SW480 (cell line): ENCODE data around the gene NDUFA3.
"Not testable (repeated sequence)": the region's sequence is repeated elsewhere in the genome, so short reads cannot be mapped to it uniquely, and the experiment has no call there.

Experiments
- DNase-seq: peaks from one replicate; pipeline ENCODE4 v3.0.0-alpha.2; 2016; ENCODE audit warnings: low spot score

NDUFA3 gene

GRCh38 chr19:54102421-54103169 lies at the start of gene NDUFA3:
TSS of gene NDUFA3 (plus strand) at chr19:54102855. CDS start at chr19:54102879, 24 bp downstream.
- peak; percentile 99 for DNase-seq

DNA sequence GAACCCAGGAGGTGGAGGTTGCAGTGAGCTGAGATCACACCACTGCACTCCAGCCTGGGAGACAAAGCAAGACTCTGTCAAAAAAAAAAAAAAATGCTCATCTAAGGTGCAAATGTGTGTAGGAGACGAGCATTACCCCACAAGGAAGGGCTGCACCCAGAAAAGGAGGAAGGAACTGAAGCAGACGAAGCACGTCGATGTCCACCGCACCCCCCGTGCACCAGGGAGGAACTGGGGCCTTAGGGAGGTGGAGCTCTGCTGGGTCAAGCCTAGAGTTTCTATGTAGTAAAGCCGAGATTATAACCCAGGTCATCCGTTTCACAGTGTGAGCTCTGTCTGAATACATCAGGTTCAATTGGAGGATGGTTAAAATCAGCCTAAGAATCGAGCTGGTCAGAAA lies 40.0 kb upstream of the NDUFA3 start:
- no peak for DNase-seq

DNA sequence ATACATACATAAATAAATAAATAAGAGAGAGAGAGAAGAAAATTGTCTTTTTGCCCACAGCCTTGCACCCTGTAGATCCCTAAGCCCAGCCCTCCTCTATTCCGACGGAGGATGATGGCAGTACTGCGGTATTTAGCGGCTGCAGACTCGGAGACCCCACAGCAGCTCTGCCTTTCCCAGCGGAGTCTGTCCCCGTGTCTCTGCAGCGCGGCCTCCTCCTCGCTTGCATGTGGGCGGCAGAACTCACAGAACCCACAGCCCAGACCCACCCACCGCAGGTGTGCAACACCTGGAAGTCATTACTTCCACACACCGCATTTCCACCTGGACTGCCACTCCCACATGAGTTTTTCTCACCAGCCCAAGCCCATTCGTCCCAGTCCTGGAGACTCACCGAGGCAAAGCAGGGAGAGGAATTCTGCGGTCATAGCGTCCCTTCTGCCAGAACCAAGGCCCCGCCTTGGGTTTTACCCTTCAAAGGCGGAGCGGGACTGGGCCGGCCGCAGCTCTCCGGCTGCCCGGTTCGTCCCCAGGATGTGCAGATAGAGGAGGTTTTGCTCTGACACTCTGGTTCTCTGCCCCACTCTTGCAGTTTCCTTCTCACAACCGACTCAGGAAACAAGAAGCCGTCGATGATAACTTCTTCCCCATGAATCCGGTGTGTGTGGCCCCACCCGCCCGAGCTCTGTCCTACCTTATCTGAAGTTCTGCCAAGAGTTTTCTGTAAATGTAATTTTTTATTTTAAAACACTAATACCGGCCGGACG lies 39.1 kb upstream of the NDUFA3 start, which contains the start of gene VSTM1:
Gene VSTM1, minus strand, starts transcription at position 548 of the 767 bp plus-strand sequence. Its CDS starts 120 bp downstream, at position 428.
- DNase-seq = peak; percentile 90

GRCh38 chr19:54069470-54069869 lies 33.2 kb upstream of the NDUFA3 start:
- DNase-seq = no peak

DNA sequence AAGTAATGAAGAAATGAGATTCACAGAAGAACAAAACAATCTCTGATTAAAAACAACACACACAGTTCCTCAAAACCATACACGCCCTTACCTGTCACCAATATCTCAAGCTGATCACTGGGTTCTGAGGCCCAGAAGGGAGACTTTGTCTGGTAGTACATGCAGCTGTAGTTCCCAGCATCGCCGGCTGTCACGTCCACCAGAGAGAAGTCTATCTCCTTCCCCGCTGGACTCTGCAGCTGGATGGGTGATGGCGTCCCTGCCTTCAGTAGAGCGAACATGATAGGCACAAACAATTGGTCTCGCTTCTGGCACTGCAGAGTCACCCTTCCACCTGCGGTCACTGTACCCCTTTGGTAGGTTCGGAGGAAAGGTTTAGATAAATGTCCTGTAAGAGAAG lies 28.8 kb upstream of the NDUFA3 start:
- DNase-seq = no peak

GRCh38 chr19:54074851-54075250 lies 27.8 kb upstream of the NDUFA3 start:
- DNase-seq = no peak

DNA sequence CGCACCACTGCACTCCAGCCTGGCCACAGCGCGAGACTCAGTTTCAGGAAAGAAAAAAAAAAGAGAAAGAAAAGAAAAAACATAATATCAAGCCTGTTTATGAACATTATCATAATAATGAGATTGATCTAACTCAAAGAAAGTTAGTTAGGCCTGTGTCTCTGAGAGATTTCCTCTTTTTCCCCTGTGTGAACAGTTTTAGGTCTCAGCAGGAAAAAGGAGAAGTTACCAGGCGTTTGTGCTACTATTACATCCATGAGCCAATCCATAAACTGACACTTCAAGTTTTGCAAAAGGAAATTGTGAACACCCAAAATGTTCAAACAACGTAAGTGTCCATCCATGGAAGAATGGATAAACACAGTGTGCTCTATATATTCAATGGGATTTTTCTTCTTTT lies 25.3 kb upstream of the NDUFA3 start:
- no peak for DNase-seq

DNA sequence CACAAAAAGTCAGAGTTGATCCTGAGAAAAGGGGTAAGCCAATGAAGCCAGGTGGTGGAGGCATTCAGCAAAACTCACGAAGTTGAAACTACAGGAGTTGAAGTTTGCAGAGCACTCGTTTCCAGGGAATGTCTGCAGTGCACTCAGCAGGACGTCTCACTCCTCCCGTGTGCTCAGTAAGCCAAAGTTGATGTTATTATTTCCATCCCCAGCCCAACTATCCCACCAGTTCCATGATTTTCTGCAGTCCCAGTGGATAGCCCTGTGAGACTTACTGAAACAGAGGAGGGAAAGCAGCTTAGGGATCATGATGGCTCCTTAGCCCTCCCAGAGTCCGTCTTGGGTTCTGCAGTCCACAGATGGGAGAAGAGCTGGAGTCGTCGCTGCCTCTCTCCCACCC lies 21.6 kb upstream of the NDUFA3 start, which contains the start of gene TARM1:
Gene TARM1, minus strand, starts transcription at position 334 of the 400 bp plus-strand sequence. Its CDS starts 25 bp downstream, at position 309.
- no peak for DNase-seq

GRCh38 chr19:54084410-54084809 lies 18.2 kb upstream of the NDUFA3 start:
- DNase-seq = no peak

DNA sequence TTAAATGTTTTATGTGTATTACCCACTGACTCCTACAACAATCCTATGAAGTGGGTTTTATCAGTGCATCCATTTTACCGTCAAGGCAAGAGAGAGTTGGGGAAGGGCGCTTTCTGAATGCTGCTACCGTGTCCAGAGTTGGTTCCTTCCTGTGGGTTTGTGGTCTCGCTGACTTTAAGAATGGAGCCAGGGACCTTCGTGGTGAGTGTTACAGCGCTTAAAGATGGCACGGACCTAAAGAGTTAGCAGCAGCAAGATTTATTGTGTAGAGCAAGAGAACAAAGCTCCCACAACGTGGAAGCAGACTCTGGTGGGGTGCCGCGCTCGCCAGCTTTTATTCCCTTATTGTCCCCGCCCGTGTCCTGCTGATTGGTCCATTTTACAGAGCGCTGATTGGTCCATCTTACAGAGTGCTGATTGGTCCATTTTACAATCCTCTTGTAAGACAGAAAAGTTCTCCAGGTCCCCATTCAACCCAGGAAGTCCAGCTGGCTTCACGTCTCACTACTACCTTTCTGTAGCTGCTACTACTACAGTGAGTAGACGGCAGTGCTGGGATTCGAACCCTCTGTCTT lies 8.1 kb upstream of the NDUFA3 start:
- no peak for DNase-seq

DNA sequence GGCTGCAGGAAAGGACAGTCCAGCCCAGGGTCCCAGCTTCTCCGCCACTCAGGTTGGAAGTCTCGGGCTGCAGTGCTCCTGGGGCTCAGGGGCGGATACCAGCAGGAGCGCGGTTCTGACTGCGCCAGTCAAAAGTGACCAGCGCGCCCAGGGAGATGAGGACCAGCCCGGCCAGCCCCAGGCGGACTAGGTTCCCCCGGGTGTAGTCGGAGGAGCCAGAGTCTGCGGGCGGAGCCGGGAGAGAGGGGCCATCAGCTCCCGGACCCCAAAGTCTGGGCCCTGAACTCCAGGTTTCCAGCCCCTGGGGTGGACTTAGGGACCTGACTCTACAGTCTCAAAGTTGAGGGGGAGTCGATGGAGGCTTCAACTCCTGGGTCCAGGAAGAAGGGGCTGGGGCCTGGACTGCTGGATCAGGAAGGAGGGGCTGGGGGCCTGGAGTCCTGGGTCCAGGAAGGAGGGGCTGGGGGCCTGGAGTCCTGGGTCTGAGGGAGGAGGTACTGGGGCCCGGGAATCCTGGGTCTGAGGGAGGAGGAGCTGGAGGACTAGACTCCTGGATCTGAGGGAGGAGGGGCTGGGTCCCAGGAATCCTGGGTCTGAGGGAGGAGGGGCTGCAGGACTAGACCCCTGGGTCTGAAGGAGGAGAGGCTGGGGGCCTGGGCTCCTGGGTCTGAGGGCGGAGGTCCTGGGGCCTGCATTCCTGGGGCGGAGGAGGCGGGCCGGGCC lies 7.4 kb upstream of the NDUFA3 start:
- no peak for DNase-seq

DNA sequence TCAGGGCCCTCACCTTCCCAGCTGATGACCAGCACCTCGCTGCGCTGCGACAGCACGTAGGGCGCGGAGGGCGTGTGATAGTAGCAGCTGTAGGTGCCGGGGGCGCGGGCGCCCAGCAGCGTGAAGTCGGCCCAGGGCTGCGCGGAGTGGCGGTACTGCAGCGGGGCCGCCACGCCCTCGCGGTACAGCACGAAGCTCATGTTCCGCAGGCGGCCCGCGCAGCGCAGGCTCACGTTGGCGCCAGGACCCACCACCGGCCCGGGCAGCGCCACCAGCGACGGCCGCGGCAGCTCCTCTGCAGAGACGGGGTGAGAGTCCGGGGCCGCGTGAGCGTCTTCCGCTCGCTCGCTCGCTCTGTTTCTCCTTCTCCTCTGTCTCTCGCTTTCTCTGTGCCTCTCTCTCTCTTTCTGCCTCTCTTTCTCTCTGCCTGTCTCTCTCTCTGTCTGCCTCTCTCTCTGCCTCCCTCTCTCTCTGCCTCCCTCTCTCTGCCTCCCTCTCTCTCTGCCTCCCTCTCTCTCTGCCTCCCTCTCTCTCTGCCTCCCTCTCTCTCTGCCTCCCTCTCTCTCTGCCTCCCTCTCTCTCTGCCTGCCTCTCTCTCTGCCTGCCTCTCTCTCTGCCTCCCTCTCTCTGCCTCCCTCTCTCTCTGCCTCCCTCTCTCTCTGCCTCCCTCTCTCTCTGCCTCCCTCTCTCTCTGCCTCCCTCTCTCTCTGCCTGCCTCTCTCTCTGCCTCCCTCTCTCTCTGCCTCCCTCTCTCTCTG lies 6.6 kb upstream of the NDUFA3 start:
- peak; percentile 69 for DNase-seq

GRCh38 chr19:54096617-54097106 lies 6.0 kb upstream of the NDUFA3 start:
- no peak for DNase-seq

DNA sequence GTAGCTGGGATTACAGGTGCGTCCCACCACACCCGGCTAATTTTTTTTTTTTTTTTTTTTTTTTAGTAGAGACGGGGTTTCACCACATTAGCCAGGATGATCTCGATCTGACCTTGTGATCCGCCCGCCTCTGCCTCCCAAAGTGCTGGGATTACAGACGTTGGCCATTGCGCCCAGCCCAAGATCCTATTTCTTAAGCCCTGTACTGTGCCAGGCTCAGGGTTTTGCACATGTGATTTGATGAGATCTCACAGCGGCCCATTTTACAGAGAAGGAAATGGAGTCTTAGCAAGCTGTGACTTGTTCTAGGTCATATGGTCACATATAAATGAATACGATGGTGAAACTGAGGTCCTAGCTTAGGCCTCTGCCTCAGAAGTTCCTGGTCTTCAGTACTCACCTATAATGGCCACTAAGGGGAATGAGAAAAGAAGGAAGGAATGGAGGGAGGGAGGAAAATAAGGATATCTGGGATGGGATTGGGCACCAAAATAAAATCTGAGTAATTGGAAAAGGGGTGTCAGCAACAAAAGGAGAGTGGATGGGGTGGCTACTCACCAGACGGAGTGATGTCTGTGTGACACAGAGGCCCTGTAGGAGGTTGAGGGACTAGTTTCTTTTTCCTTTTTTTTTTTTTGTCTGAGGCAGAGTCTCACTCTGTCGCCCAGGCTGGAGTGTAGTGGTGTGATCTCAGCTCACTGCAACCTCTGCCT lies 3.3 kb upstream of the NDUFA3 start:
- no peak for DNase-seq

DNA sequence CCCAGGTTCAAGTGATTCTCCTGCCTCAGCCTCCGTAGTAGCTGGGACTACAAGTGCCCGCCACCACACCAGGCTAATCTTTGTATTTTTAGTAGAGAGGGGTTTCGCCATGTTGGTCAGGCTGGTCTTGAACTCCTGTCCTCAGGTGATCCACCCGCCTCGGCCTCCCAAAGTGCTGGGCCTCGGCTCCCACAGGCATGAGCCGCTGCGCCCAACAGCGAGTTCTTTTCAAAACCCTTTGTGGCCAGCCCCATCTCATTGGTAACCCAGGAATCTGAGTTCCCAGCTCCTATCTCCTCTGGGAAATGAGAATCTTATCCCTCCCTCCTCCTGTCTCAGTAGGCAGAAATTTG lies 2.8 kb upstream of the NDUFA3 start:
- not testable (repeated sequence) for DNase-seq

DNA sequence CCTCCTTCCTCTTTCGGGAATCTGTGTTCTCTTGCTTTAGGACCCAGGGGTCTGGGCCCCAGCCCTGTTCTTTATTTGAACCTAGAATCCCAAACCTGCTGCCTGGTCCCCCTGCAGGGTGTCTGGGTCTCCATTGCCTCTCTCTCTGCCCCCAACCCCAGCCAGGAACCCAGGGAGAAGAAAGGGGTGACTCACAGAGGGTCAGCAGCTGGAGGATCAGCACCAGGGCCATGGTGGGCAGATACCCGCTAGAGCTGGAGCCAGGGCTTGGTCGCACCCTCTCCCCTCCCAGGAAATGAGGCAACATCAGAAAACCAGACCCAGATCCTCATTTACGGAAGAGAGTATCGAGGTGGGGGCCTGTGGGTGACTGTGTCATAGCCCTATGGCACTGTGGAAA lies 2.1 kb upstream of the NDUFA3 start, which contains the start of gene OSCAR:
Gene OSCAR, minus strand, starts transcription at position 243 of the 400 bp plus-strand sequence. Its CDS starts 11 bp downstream, at position 232.
- DNase-seq = peak; percentile 31

DNA sequence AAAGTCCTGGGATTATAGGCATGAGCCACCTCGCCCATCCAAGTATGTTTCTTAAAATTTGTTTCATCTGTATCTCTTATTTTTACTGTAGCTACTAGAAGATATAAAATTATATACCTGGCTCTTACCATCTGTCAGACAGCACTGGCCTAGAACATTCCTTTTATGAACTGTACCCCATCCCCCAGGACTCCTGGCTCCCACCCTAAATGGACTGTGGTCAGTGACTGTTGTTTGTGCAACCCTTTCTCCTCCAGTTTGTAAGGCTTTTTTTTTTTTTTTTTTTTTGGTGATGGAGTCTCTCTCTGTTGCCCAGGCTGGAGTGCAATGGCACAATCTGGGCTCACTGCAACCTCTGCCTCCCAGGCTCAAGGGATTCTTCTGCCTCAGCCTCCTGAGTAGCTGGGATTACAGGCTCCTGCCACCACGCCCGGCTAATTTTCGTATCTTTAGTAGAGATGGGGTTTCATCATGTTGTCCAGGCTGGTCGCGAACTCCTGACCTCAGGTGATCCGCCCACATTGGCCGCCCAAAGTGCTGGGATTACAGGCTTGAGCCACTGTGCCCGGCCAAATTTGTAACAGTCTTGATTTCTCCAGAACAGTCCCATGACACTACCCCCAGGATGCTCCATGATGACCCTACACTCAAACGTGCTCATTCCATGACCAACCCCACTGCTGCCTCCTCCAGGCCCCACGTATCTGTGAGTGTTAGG lies 2.5 kb downstream of the NDUFA3 start:
- no peak for DNase-seq

GRCh38 chr19:54105796-54106195 lies 3.1 kb downstream of the NDUFA3 start:
- no peak for DNase-seq

DNA sequence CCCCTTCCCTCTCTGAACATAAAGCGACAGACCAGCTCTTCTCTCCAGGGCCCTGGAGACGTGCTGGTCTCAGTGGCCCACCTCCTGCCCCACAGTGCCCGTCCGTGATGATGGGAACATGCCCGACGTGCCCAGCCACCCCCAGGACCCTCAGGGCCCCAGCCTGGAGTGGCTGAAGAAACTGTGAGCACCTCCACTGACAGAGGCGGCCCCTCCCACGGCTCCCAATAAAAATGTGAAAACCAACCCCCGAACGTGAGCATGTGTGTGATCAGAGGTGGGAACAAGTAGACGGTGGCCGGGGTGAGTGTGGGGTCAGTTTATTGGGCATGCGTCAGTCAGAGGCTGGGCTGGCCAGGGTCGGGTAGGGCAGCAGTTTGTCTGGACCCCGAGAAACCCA lies 4.1 kb downstream of the NDUFA3 start:
- no peak for DNase-seq
